Spleen (tissue), 7 donors: Measurements from ENCODE around the gene CSN3.

ENCODE experiments used
- POLR2A ChIP-seq, 3 donors: fragments of 450-650 bp; IDR thresholded peaks; one replicate each; pipeline ENCODE4 v1.5.1; 2017; ENCODE audit warnings: antibody characterized with exemption in 3 of 3, mild to moderate bottlenecking in 1 of 3
- POLR2AphosphoS5 ChIP-seq, 3 donors: sonication (generic); formaldehyde crosslinking; IDR thresholded peaks; one replicate each; pipeline ENCODE4 v1.5.1; 2017; ENCODE audit warnings: antibody characterized with exemption in 3 of 3
- TF ChIP-seq, protein P1 (sequence below), 11 experiments: fragments of 200-600 bp in 7 of 11; fragments of 450-650 bp in 4 of 11; sonication (generic) in 4 of 11; IDR thresholded peaks in 8 of 11; conservative IDR thresholded peaks in 3 of 11; 1 replicate in 7 of 11; 2 replicates in 4 of 11; pipeline versions ENCODE4 v1.4.0 to v1.8.0; 2016 to 2021; ENCODE audit warnings: antibody characterized with exemption in 11 of 11, inconsistent platforms in 4 of 11, mild to moderate bottlenecking in 1 of 11
- donor health status: DM: no; HTN: no; CAD: no; lungs with moderate emphysema.
- donor health status: DM: no; HTN: no; CAD: no.
- donor health status: DM: no; HTN: no; CAD: no.

DNA sequence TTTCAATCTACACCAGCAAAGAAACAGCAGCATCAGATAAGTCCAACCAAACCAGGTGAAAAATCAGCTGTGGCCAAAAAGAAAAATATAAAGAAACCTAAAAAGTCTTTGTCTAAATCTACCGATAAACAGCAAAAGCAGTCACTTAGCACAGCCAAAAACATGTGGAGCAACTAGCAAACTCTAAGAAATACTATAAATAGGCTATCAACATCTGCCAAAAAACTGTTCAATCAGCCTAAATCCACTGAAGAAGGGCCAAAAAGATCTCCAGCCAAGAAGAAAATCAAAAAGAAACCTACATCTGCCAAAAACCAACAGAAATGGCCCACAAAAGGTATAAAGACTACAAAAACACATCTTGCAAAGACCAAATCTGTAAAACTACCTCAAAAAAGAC lies 55.7 kb downstream of the CSN3 start:
- TF ChIP-seq POLR2A (IDR thresholded peaks at IDR 0.05) (no peak), POLR2AphosphoS5 (IDR thresholded peaks at IDR 0.05) (no peak)
- TF ChIP-seq, protein P1, sequence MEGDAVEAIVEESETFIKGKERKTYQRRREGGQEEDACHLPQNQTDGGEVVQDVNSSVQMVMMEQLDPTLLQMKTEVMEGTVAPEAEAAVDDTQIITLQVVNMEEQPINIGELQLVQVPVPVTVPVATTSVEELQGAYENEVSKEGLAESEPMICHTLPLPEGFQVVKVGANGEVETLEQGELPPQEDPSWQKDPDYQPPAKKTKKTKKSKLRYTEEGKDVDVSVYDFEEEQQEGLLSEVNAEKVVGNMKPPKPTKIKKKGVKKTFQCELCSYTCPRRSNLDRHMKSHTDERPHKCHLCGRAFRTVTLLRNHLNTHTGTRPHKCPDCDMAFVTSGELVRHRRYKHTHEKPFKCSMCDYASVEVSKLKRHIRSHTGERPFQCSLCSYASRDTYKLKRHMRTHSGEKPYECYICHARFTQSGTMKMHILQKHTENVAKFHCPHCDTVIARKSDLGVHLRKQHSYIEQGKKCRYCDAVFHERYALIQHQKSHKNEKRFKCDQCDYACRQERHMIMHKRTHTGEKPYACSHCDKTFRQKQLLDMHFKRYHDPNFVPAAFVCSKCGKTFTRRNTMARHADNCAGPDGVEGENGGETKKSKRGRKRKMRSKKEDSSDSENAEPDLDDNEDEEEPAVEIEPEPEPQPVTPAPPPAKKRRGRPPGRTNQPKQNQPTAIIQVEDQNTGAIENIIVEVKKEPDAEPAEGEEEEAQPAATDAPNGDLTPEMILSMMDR (IDR thresholded peaks at IDR 0.05 in 8 of 11, conservative IDR thresholded peaks at IDR 0.05 in 3 of 11) = no peak
